Esophagus (tissue), 2 donors: ENCODE results near the gene CLEC1B. TPM values are rescaled to one million over a fixed set of nuclear protein-coding genes. Genes with fewer than 3 reads are reported as not detected.
"Not testable (repeated sequence)": the region's sequence is repeated elsewhere in the genome, so short reads cannot be mapped to it uniquely, and the experiment has no call there.

Experiments used
- H3K27ac ChIP-seq, 2 donors: one replicate each; pipeline ENCODE4 v1.5.1; 2013; ENCODE audit warnings: low read depth in 2 of 2, mild to moderate bottlenecking in 2 of 2, inconsistent platforms in 1 of 2, low read length in 1 of 2, moderate library complexity in 1 of 2
- H3K27me3 ChIP-seq, 2 donors: one replicate each; pipeline ENCODE4 v1.6.1; 2013; ENCODE audit warnings: low read length in 2 of 2, control low read depth in 1 of 2, mild to moderate bottlenecking in 1 of 2; ENCODE audit not compliant: insufficient read depth in 2 of 2, control insufficient read depth in 1 of 2
- H3K36me3 ChIP-seq, 2 donors: one replicate each; pipeline ENCODE4 v1.6.1; 2013; ENCODE audit warnings: low read length in 1 of 2; ENCODE audit not compliant: control insufficient read depth in 2 of 2, insufficient read depth in 2 of 2
- H3K4me1 ChIP-seq, 2 donors: one replicate each; pipeline ENCODE4 v1.6.1; 2013; ENCODE audit warnings: low read length in 1 of 2; ENCODE audit not compliant: control insufficient read depth in 2 of 2, insufficient read depth in 2 of 2
- H3K4me3 ChIP-seq, 2 donors: one replicate each; pipeline ENCODE4 v1.5.1; 2013; ENCODE audit warnings: low read length in 2 of 2, mild to moderate bottlenecking in 2 of 2, low read depth in 1 of 2, moderate library complexity in 1 of 2
- H3K9me3 ChIP-seq, 2 donors: one replicate each; pipeline ENCODE4 v1.6.1; 2013; ENCODE audit warnings: mild to moderate bottlenecking in 2 of 2, low read depth in 1 of 2, low read length in 1 of 2, moderate library complexity in 1 of 2; ENCODE audit not compliant: control insufficient read depth in 2 of 2, insufficient read depth in 1 of 2
- WGBS, 2 donors: extraction: QIAGEN DNeasy Blood & Tissue Kit; methylation state at CpG; one replicate each; pipeline ENCODE4 v1.1.7; 2013; 5-methylcytosine and 5-hydroxymethylcytosine counted together
- polyA plus RNA-seq, 2 donors: library from polyadenylated mRNA; stranded (reverse); fragments of 200-250 nt; gene quantifications; one replicate each; pipeline ENCODE4 v1.2.3, GENCODE V29; 2013
- donor health status: healthy with polysubstance abuse.
- donor health status: Bipolar disorder and iron deficiency.

The CLEC1B gene
- polyA plus RNA-seq, 2 donors: not detected

DNA sequence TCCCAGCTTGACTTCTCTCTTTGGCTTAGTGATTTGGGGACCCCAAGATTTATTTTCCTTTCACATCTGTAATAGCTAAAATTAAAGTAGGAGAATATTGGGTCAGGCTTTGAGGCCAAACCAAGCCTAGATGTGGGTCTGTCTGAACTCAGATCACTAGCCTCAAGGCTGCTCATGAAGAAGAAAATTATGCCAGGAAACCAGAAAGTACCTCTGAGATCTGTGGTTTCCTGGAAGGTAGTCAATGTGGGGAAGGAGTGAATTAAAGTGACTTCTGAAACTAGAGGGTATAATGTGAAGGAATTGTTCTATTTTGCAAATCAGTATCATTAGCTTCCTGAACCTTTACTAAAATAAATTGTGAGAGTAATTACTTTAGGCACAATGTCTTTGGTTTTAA is 41.1 kb downstream of the CLEC1B start:
- H3K4me3 ChIP-seq: no peak overlapping the region
- no peak overlapping the region for H3K27ac ChIP-seq
- H3K9me3 ChIP-seq: no peaks in the 10 kb centered on the region

GRCh38 chr12:9952954-9953729 is 45.8 kb downstream of the CLEC1B start:
- not testable (repeated sequence) for H3K4me1 ChIP-seq, H3K27me3 ChIP-seq, H3K9me3 ChIP-seq, H3K4me3 ChIP-seq, H3K36me3 ChIP-seq, H3K27ac ChIP-seq
- whole genome bisulfite sequencing, 2 donors: 94 to 95% methylated on average over 12 to 25 of the region's 55 CpGs

More for the DNA sequence above, 41.1 kb downstream of the CLEC1B start:
- H3K27me3 ChIP-seq: no peaks in the 10 kb centered on the region
- no peaks in the 10 kb centered on the region for H3K4me1 ChIP-seq
- no peaks in the 10 kb centered on the region for H3K36me3 ChIP-seq

DNA sequence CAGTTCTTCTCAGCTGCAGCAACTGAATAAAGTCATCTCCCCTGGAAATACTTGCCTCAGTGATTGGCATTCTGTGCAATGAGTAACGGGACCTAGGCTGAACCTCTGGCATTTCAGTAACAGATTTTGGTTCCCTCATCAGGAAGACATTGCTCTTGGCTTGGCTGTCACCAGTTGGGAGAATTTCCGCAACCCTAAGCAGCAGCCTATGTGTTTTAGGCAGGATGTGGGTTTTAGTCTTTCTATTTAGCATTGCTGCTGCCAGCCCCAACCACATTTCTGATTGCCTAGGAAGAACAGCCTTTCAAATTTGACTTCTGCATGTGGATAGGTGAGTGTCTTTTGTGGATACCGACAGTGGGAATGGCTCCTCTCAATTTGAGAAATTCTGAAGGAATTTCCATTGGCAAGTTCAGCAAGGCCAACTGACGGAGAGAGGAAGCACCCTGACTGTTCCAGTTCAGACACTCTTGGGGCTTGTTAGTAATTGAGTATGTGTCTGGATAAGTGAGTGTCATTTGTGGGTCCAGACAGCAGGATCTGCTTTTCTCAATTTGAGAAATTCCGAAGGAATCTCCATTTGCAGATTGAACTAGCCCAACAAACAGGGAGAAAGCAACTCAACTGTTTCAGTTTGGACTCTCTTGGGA is 47.8 kb downstream of the CLEC1B start:
- Histone ChIP-seq H3K36me3 (no peaks in the 10 kb centered on the region), H3K27ac (no peak overlapping the region), H3K9me3 (no peaks in the 10 kb centered on the region), H3K4me1 (no peaks in the 10 kb centered on the region), H3K4me3 (no peak overlapping the region), H3K27me3 (no peaks in the 10 kb centered on the region)
- 73 to 78% methylated on average over 5 of the region's 5 CpGs for WGBS, 2 donors

- Histone ChIP-seq H3K36me3 (no peaks in the 10 kb centered on the region), H3K9me3 (no peaks in the 10 kb centered on the region), H3K4me3 (no peak overlapping the region), H3K4me1 (no peaks in the 10 kb centered on the region), H3K27ac (no peak overlapping the region), H3K27me3 (no peaks in the 10 kb centered on the region)
- WGBS, 2 donors: 61 to 70% methylated on average over 3 of the region's 3 CpGs
Observed at GRCh38 chr12:9948606-9949296, 50.2 kb downstream of the CLEC1B start.

DNA sequence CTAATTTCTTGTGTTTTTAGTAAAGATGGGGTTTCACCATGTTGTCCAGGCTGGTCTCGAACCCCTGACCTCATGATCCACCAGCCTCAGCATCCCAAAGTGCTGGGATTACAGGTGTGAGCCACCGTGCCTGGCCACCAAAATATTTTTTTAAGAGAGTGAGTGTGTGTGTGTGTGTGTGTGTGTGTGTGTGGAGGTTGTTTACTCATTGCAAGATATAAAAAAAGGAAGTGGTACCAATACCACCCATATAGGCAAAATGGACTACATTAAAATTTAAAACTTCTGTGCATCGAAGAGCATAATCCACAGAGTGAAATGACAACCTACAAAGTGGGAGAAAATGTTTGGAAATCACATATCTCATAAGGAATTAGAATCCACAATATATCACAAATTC is 51.2 kb downstream of the CLEC1B start:
- Histone ChIP-seq H3K4me1 (no peaks in the 10 kb centered on the region), H3K27ac (no peak overlapping the region), H3K36me3 (no peaks in the 10 kb centered on the region), H3K27me3 (no peaks in the 10 kb centered on the region), H3K4me3 (no peak overlapping the region), H3K9me3 (no peaks in the 10 kb centered on the region)
- 83 to 84% methylated on average over 3 of the region's 3 CpGs for WGBS, 2 donors

GRCh38 chr12:9944391-9944790 is 54.5 kb downstream of the CLEC1B start:
- Histone ChIP-seq H3K9me3 (no peaks in the 10 kb centered on the region), H3K4me3 (no peak overlapping the region), H3K4me1 (no peaks in the 10 kb centered on the region), H3K27ac (no peak overlapping the region), H3K27me3 (no peaks in the 10 kb centered on the region), H3K36me3 (no peaks in the 10 kb centered on the region)
- WGBS, 2 donors: 64 to 71% methylated on average over 2 of the region's 2 CpGs

- Histone ChIP-seq H3K4me3 (no peak overlapping the region), H3K36me3 (no peaks in the 10 kb centered on the region), H3K4me1 (no peaks in the 10 kb centered on the region), H3K27ac (no peak overlapping the region), H3K27me3 (peaks cover 0 to 2% of the 10 kb centered on the region in 2 donors), H3K9me3 (no peaks in the 10 kb centered on the region)
- 41% methylated on average over 19 of the region's 19 CpGs for WGBS, 2 donors
Observed at GRCh38 chr12:9943240-9943639, 55.7 kb downstream of the CLEC1B start.

Other genes with a start within 250 kb of the CLEC1B start
- 1 to 10 TPM; 1.6 to 1.8 TPM for gene CD69, start 238.2 kb downstream of the CLEC1B start, polyA plus RNA-seq
- 1 to 10 TPM in 1 of 2 donors, under 1 TPM in 1; 0.48 to 1.2 TPM for gene KLRF1, start 171.6 kb downstream of the CLEC1B start, polyA plus RNA-seq
- gene CLEC2B, start 129.8 kb downstream of the CLEC1B start, polyA plus RNA-seq: 10 to 100 TPM in 1 of 2 donors, 1 to 10 TPM in 1; 8.3 to 12.8 TPM
- gene KLRF2, start 117.6 kb downstream of the CLEC1B start, polyA plus RNA-seq: not detected
- not detected for gene CLEC2A, start 66.8 kb downstream of the CLEC1B start, polyA plus RNA-seq
- under 1 TPM; 0.16 to 0.32 TPM for gene CLEC12A, start 27.7 kb downstream of the CLEC1B start, polyA plus RNA-seq
- under 1 TPM in 1 of 2 donors, not detected in 1; 0.09 TPM for gene CLEC12B, start 11.5 kb upstream of the CLEC1B start, polyA plus RNA-seq
- gene CLEC9A, start 31.6 kb upstream of the CLEC1B start, polyA plus RNA-seq: under 1 TPM in 1 of 2 donors, not detected in 1; 0.13 TPM
- gene CLEC1A, start 99.9 kb upstream of the CLEC1B start, polyA plus RNA-seq: 1 to 10 TPM; 1.2 to 1.4 TPM
- gene CLEC7A, start 131.1 kb upstream of the CLEC1B start, polyA plus RNA-seq: 1 to 10 TPM; 4.6 to 7.3 TPM
- gene OLR1, start 173.0 kb upstream of the CLEC1B start, polyA plus RNA-seq: under 1 TPM; 0.14 to 0.20 TPM
- gene TMEM52B, start 179.9 kb upstream of the CLEC1B start, polyA plus RNA-seq: under 1 TPM; 0.04 TPM
- 10 to 100 TPM; 15.0 to 25.3 TPM for gene GABARAPL1, start 213.8 kb upstream of the CLEC1B start, polyA plus RNA-seq